ENCODE results near the gene INTS4. TPM values are rescaled to one million over a fixed set of nuclear protein-coding genes. Genes with fewer than 3 reads are reported as not detected.
A peak's percentile ranks its signal among the peaks of the same experiment; 100 is the strongest.
"Not testable (repeated sequence)": the region's sequence is repeated elsewhere in the genome, so short reads cannot be mapped to it uniquely, and the experiment has no call there.

INTS4 gene, protein sequence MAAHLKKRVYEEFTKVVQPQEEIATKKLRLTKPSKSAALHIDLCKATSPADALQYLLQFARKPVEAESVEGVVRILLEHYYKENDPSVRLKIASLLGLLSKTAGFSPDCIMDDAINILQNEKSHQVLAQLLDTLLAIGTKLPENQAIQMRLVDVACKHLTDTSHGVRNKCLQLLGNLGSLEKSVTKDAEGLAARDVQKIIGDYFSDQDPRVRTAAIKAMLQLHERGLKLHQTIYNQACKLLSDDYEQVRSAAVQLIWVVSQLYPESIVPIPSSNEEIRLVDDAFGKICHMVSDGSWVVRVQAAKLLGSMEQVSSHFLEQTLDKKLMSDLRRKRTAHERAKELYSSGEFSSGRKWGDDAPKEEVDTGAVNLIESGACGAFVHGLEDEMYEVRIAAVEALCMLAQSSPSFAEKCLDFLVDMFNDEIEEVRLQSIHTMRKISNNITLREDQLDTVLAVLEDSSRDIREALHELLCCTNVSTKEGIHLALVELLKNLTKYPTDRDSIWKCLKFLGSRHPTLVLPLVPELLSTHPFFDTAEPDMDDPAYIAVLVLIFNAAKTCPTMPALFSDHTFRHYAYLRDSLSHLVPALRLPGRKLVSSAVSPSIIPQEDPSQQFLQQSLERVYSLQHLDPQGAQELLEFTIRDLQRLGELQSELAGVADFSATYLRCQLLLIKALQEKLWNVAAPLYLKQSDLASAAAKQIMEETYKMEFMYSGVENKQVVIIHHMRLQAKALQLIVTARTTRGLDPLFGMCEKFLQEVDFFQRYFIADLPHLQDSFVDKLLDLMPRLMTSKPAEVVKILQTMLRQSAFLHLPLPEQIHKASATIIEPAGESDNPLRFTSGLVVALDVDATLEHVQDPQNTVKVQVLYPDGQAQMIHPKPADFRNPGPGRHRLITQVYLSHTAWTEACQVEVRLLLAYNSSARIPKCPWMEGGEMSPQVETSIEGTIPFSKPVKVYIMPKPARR
- polyA plus RNA-seq (ENCODE audit: insufficient read length in 3 of 3), result 10 to 100 TPM; 41.2 to 48.2 (median 45.7) TPM
- long read RNA-seq, donor 1, partial matches to known transcripts, result 5 of 8 reads
- long read RNA-seq, donor 1, other reads (novel, unspliced or antisense), result 0 of 8 reads
- long read RNA-seq, donor 2, transcript INTS4-209 (23 exons, 3,156 nt), result major isoform, 6 of 6 reads
- long read RNA-seq, donor 2, partial matches to known transcripts, result 0 of 6 reads
- long read RNA-seq, donor 2, other reads (novel, unspliced or antisense), result 0 of 6 reads
- long read RNA-seq, donor 3, partial matches to known transcripts, result 0 of 1 reads
- long read RNA-seq, donor 3, other reads (novel, unspliced or antisense), result 0 of 1 reads
- long read RNA-seq, donor 4, partial matches to known transcripts, result 0 of 1 reads
- long read RNA-seq, donor 4, other reads (novel, unspliced or antisense), result 0 of 1 reads
- long read RNA-seq, donor 5, result 0 reads
- long read RNA-seq, donor 6, transcript INTS4-209 (23 exons, 3,156 nt), result major isoform, 5 of 8 reads
- long read RNA-seq, donor 6, partial matches to known transcripts, result 0 of 8 reads
- long read RNA-seq, donor 6, other reads (novel, unspliced or antisense), result 0 of 8 reads
- long read RNA-seq, donor 7, partial matches to known transcripts, result 5 of 9 reads
- long read RNA-seq, donor 7, other reads (novel, unspliced or antisense), result 0 of 9 reads
- long read RNA-seq, donor 8, partial matches to known transcripts, result 0 of 2 reads
- long read RNA-seq, donor 8, other reads (novel, unspliced or antisense), result 0 of 2 reads
- long read RNA-seq, donor 9, partial matches to known transcripts, result 0 of 2 reads
- long read RNA-seq, donor 9, other reads (novel, unspliced or antisense), result 0 of 2 reads
- long read RNA-seq, donor 10, partial matches to known transcripts, result 0 of 2 reads
- long read RNA-seq, donor 10, other reads (novel, unspliced or antisense), result 0 of 2 reads
- long read RNA-seq, donor 11, transcript INTS4-209 (23 exons, 3,156 nt), result major isoform, 5 of 5 reads
- long read RNA-seq, donor 11, partial matches to known transcripts, result 0 of 5 reads
- long read RNA-seq, donor 11, other reads (novel, unspliced or antisense), result 0 of 5 reads
- long read RNA-seq, donor 12, partial matches to known transcripts, result 0 of 6 reads
- long read RNA-seq, donor 12, other reads (novel, unspliced or antisense), result 0 of 6 reads
- long read RNA-seq, donor 13, partial matches to known transcripts, result 0 of 4 reads
- long read RNA-seq, donor 13, other reads (novel, unspliced or antisense), result 0 of 4 reads
- long read RNA-seq, donor 14, result 0 reads
- long read RNA-seq, donor 15, partial matches to known transcripts, result 0 of 2 reads
- long read RNA-seq, donor 15, other reads (novel, unspliced or antisense), result 0 of 2 reads
- long read RNA-seq, donor 16, partial matches to known transcripts, result 0 of 4 reads
- long read RNA-seq, donor 16, other reads (novel, unspliced or antisense), result 0 of 4 reads

DNA sequence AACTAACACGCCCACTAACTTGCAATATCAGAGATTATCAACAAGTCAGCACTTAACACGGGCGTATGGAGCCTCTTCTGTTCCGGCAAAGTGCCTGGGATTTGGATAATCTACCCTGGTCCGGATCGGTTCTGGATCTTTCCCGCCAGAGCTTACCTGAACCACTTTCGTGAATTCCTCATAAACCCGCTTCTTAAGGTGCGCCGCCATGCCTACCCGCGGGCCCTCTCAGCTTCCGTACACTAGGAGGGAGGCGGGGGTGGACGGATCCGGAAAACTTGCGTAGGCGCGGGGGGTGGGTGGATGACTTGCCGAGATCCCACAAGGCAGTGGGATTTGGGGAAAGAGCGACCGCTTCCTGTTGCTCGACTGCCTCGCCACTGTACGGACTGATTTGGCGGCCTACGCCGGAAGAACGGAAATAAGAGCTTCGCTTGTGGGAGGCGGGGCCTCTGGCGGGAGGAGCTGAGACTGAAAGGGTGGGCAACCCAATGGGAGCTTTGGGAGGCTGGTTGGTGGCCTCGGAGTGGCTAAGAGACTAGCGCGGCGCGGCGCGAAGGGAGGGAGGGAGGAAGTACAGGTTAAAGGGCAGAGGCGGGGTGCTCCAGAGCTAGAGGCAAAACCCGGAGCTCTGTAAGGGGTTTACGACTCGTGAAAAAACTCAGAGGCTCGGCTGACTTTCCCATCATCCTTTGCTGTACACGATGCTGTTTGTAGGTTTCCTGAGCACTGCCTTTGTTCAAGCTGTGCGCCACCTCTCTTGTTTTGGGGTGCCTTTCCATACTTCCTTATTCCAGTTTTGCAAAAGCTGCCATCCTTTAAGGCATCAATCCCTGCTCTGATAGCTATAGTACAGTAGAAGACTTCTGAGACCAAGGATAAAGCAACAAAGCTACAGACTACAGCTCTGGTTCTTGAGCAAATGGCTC lies at the start of gene INTS4:
INTS4 (minus strand) TSS at position 235 of the 929 bp plus-strand sequence; CDS start at position 210, 25 bp downstream.
- peak; percentile 100 for DNase-seq

DNA sequence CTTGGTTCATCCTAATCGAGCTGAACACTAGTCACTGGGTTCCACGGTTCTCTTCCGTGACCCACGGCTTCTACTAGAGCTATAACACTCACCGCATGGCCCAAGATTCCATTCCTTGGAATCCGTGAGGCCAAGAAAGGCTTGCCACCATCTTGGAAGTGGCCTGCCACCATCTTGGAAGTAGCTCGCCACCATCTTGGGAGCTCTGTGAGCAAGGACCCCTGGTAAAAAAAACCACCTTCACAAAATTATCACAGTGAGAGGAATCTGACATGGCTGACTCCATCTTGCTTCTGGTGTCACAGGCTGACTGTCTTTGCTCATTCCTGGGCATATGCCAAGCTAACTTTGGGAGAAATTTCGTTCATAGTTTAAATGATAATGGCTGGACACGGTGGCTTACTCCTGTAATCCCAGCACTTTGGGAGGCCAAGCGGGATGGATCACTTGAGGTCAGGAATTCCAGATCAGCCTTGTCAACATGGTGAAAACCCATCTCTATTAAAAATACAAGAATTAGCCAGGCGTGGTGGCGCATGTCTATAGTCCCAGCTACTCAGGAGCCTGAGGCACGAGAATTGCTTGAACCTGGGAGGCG lies 47.5 kb upstream of the INTS4 start:
- DNase-seq, result no peak

DNA sequence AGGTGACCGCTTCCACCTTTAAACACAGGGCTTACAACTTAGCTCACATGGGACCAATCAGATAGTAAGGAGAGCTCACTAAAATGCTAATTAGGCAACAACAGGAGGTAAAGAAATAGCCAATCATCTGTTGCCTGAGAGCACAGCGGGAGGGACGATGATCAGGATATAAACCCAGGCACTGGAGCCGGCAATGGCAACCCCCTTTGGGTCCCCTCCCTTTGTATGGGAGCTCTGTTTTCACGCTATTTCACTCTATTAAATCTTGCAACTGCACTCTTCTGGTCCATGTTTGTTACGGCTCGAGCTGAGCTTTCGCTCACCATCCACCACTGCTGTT lies 46.9 kb upstream of the INTS4 start:
- not testable (repeated sequence) for DNase-seq

DNA sequence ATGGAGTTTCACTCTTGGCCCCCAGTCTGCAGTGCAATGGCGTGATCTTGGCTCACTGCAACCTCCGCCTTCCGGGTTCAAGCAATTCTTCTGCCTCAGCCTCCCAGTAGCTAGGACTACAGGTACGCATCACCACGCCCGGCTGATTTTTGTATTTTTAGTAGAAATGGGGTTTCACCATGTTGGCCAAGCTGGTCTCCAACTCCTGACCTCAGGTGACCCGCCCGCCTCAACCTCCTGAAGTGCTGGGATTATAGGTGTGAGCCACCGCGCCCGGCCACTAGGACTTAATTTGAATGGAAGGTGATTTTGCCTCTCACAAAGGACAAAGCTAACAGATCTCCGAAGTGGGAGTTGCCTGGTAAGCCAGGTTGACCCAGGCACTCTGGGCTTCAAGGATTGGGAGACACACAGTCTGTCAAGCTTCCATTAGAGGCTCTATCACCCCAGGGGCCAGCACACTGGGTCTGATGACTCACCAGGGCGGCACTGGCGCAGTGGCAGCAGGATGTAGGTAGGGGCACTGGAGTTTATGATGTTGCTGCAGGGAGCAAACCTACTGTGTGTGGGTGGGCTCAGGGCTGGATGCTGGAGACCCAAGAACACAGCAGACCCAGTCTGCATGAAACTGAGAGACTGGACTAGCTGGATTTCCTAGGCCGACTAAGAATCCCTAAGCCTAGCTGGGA lies 46.4 kb upstream of the INTS4 start:
- DNase-seq, result no peak

DNA sequence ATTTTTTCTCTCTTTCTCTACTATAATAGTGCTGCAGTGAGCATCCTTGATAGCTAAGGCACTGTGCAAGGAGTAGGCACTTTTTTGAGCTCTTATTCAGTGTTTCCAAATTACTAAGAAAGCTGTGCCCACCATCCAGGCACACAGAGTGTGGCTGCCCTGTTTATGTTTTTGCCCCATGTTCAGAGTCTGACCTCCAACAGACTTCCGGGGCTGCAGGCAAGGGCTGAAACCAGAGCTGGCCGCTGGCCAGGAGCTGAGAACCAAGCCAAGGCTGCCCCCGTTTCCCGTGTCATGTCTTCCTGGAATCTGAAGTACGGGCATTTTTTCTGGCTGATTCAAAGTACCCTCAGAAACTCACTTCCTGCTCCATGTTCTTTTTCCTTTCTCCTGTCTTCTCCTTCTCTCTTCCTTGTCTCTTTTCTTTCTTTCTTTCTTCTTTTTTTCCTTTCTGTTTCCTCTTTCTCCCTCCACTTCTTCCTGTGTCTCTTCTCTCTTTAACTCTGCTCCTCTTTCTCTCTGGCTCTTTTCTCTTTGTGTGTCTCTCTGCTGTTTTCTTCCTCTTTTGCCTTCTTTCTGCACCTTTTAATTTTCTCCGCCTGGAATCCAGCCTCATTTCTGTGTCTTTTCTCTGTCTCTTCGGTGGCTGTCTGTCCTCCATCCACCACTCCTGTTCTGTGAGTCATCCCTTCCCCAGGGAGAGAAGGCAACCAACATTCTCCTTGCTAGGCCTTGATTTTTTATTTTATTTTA lies 45.6 kb upstream of the INTS4 start:
- DNase-seq, result peak; percentile 57

DNA sequence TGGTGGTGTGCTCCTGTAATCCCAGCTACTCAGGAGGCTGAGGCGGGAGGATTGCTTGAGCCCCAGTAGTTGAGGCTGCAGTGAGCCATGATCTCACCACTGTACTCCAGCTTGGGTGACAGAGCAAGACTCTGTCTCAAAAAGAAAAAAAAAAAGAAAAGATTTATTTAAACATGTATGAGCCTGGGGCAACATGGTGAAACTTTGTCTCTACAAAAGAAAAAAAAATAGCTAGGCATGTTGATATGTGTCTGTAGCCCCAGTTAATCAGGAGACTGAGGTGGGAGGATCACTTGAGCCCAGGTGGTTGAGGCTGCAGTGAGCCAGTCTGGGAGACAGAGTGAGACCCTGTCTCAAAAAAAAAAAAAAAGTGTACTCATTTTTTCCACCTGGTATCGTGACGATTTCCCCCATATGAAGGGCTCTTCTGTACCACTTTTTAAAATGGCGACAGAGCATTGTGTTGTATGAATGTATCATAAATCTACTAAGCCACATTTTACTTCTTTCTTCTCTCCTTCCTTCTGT lies 45.0 kb upstream of the INTS4 start:
- no peak for DNase-seq

DNA sequence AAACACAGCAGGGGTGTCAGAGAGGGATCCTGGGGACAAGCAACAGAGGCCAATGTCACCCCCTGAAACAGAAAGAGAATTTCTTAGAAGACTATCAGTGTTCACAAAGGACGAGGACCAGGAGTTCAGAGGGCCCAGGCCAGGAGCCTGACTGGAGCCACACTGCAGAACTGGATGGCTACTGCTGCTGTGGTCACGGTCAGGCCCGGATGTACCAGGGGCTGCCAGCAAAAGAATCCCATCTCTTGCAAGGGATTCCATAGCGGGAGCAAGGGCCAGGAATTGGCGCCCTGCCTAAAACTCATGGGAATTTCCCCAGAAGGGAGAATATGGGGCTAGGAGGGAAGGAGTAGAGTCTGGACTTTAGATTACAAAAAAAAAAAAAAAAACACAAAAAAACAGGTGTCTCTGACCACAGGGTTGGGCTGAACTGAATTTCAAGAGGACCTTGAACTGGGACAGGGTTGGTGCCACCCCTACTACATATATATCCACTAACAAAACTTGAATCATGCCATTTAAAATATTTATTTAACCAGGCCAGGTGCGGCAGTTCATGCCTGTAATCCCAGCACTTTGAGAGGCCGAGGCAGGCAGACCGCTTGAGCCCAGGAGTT lies 44.3 kb upstream of the INTS4 start:
- no peak for DNase-seq

DNA sequence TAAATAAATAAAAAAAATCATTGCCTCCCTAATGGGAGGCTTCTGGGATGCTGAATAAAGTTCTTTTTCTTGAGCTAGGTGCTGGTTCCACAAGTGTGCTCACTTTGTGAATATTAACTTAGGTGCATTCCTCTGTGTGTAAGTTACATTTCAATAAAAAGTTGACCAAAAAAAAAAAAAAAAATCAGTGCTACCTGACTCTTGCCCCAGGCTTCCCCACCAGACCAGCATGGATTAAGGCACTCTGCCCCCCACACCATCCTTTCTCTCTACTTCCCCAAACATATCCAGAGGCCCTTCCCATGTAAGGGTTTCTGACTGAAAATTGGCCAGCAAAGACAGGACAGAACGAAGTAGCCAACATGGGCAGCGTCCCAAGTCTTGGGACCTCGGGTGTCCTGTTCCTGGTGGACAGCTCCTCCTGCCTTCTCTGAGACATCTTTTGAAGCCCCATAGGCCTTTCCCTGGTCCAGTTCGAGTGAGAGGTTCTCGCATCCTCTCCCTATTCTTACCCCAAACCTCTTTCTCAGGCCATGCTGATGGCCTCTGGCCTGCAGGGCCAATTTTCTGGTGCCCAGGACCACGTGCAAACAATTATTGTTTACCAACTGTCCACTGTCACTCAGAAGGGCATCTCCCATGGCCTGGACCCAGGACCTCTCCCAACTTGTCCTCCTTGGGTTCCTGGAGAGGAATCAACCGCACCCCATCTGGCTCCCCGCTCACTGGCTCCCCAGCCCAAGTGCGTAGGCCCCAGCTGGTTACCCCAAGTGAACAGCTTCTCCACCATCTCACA lies 43.6 kb upstream of the INTS4 start:
- no peak for DNase-seq

DNA sequence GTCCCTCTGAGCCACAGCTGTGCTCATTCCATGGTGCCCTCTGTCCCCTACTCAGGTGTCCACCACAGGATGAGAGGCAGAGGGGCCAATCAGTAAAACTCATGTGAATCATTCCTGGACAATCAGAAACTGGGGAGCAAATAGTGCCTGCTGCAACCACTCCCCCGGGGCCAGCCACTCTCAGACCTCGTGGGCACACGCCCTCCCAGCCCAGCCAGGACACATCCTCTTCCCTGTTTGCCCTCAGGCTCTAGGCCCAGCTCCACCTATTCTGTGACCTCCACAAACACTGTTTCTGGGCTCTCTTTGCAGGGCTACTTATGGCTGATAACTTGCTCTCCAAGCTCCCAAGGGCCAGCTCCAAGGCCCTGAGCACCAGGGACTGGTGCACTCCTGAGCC lies 42.6 kb upstream of the INTS4 start:
- DNase-seq, result no peak

DNA sequence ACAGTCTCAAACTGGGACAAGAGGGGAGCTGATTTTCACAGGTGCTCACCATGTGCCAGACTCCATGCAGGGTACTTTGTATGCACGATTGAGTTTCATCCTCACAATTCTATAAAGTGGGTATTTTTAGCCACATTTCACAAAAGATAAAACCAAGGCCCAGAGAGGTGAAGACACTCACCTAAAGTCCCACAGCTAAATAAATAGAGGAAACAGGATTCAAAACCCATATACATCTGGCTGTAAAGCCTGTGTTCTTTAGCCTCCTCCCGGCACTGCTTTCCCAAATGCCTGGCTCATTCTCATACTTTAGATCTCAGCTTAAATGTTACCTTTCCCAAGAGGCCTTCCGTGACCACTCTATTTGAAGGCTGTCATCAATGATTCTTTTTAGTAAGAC lies 41.8 kb upstream of the INTS4 start:
- DNase-seq, result no peak

DNA sequence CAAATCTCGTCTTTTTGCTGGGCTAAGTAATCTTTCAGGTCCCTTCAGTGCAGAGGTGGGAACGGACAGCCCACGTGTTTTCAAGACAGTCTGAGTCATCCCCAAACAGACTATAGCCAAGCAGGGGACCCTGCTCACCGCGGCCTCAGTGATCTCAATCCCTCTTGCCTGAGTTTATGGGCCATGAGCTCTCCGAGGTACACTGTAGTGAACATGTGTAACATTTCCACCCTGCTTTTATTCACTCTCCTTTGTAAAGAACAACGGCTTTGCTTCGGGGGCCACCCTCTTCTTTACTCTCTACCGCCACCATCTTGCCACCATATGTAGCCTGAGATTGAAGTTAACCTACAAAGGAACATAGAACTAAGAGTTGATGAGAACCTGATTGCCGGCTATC lies 40.2 kb upstream of the INTS4 start:
- no peak for DNase-seq

DNA sequence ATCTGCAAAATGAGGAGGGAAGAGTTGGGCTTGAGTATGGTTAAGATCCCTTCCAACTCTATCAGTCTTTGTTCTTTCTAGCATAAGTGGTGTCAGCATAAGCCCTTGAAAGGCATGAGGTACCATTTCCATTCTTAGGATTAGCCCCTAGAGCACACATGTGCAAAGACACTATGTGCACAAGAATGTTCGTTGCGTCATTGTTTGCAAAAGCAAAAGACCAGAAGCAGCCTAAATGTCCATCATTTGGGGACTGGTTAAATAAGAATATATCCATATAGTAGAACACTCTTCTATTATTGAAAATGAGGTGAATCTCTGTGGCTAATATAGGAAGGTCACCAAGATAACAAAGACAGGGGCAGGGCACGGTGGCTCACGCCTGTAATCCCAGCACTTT lies 38.6 kb upstream of the INTS4 start:
- DNase-seq, result no peak

DNA sequence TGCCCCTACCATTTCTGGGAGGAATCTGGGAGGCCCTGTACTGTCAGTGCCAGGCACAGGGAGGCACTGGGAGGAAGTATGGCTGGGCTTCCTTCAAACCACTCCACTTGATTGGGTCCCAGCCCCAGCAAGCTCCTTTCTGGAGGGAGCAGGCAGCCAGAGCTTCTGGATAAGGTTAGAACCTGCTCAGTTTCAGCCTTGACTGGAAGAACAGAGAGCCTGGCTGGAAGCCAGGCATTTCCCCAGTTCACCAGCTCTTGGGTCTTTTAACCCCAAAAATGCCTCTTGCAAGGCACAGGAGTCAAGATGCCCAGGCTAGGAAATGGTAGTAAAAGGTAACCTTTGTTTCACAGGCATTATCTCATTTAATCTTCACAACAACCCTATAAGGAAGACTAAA lies 37.6 kb upstream of the INTS4 start:
- no peak for DNase-seq

DNA sequence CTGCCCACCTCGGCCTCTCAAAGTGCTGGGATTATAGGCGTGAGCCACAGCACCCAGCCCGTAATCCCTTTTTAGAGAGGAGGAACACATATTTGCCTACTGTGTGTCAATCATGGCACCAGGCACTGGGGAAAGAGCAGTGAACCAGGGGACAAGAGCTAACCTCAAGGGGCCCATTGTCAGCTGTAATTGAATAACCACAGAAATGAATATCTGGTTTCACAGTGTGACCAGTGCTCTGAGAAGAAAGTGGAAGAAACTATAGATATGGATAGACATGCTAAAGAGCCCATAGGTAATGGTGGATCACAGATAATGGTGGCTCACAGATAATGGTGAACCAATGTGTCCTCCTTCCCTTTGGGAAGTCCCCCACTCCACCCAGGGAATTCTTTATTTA lies 37.2 kb upstream of the INTS4 start:
- DNase-seq, result no peak
